Measurements from ENCODE around the gene CCDC146. TPM values are rescaled to one million over a fixed set of nuclear protein-coding genes. Genes with fewer than 3 reads are reported as not detected.
A peak's percentile ranks its signal among the peaks of the same experiment; 100 is the strongest.
"Not testable (repeated sequence)": the region's sequence is repeated elsewhere in the genome, so short reads cannot be mapped to it uniquely, and the experiment has no call there.

CCDC146 gene, protein sequence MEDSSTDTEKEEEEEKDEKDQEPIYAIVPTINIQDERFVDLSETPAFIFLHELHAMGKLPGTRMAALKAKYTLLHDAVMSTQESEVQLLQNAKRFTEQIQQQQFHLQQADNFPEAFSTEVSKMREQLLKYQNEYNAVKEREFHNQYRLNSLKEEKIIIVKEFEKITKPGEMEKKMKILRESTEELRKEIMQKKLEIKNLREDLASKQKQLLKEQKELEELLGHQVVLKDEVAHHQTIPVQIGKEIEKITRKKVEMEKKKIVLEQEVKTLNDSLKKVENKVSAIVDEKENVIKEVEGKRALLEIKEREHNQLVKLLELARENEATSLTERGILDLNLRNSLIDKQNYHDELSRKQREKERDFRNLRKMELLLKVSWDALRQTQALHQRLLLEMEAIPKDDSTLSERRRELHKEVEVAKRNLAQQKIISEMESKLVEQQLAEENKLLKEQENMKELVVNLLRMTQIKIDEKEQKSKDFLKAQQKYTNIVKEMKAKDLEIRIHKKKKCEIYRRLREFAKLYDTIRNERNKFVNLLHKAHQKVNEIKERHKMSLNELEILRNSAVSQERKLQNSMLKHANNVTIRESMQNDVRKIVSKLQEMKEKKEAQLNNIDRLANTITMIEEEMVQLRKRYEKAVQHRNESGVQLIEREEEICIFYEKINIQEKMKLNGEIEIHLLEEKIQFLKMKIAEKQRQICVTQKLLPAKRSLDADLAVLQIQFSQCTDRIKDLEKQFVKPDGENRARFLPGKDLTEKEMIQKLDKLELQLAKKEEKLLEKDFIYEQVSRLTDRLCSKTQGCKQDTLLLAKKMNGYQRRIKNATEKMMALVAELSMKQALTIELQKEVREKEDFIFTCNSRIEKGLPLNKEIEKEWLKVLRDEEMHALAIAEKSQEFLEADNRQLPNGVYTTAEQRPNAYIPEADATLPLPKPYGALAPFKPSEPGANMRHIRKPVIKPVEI
- total RNA-seq (10 to 100 TPM in 1 of 2 donors, 1 to 10 TPM in 1; 8.9 to 25.1 TPM), polyA plus RNA-seq (10 to 100 TPM; 10.5 to 28.3 TPM)
- long read RNA-seq, donor 1, partial matches to known transcripts, result 0 of 5 reads
- long read RNA-seq, donor 1, other reads (novel, unspliced or antisense), result 3 of 5 reads
- long read RNA-seq, donor 2, partial matches to known transcripts, result 0 of 8 reads
- long read RNA-seq, donor 2, other reads (novel, unspliced or antisense), result 6 of 8 reads

DNA sequence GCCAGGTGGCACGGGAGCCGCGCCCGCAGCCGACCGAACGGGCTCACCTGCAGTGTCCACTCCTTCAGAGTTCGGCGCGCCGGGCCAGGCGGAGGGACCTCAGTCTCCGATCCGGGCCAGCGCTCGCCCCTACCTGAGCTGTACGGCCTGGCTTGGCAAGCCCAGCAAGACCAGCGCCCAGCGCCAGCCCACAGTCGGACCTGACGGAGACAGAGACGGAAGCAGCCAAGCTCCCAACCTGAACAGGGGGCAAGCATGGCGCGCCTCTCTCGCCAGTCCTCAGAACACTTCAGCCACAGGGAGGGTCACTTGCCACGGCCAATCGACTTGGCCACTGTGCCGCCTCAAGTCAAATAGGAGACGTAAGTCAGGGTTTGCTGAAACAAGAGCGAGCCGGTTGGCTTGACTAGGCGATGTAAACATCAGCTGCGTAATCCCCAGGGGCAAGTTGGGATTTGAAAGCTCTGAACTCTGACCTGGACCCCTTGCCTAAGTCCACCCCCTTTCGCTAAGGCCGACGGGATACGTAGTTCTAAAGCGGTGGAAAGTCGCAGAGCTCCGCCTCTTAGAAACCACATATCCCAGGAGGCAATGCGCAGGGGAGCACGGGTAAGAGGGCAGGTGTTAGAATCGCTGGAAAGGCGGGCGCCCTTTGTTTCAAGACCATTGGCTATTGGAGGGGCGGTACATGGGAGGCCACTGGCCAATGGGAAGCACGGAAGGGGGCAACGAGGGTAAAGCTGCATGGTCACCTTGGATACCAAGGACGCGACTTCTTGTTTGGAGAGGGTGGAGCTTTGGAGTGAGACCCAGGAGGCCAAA is at the start of gene CCDC146:
CCDC146 (plus strand) TSS at position 756 of the 822 bp plus-strand sequence. CDS start 45,054 bp downstream, outside the sequence.
- H3K27me3 ChIP-seq (ENCODE audit: control insufficient read depth in 1 of 2, insufficient read depth in 2 of 2, low read length in 1 of 2); H3K9me3 ChIP-seq (ENCODE audit: control insufficient read depth, low read length); H3K36me3 ChIP-seq (ENCODE audit: control insufficient read depth in 1 of 2, insufficient read depth in 2 of 2, low read length in 1 of 2); H3K27ac ChIP-seq (ENCODE audit: low read depth in 1 of 2, low read length in 2 of 2); H3K4me1 ChIP-seq (ENCODE audit: control insufficient read depth in 1 of 2, insufficient read depth in 2 of 2, low read length in 2 of 2): not testable (repeated sequence)
- WGBS, 2 donors, result 0% methylated on average over 47 to 50 of the region's 50 CpGs
- DNase-seq, result peak; percentile 97 to 98
- peak within 1 kb of the TSS; percentile 51 to 59 for H3K4me3 ChIP-seq (ENCODE audit: low read length in 2 of 2)
- intact Hi-C loops (cut with DNase I), result loop anchor here (5.0 to 10.0 kb wide), 2 partner anchors 123 to 210 kb away; no protein-coding TSS in a partner anchor
- peak; percentile 99 for ATAC-seq (ENCODE audit: low FRiP score)

DNA sequence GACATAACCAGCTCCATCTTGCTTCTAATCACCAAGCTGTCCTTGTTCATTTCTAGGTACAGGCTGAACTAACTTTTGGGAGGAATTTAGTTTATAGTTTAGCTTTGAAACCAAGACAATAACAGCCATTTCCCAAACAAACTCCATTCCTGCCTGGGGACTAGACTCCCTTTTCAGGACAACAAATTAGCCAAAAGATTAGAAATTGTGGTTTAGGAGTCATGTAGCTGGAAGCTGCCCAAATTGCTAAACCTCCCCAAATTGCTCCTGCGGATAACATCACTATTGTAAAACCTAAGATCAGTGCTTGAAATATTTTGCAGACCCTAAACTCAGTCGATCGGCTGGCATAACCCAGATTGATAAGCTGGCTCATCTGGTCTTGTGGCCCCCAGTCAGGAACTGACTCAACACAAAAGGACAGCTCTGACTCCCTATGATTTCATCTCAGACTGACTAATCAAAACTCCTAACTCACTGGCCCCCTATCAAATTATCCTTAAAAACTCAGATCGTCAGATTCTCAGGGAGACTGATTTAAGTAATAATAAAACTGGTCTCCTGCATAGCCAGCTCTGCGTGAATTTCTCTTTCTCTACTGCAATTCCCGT is 47.5 kb upstream of the CCDC146 start:
- H3K9me3 ChIP-seq (ENCODE audit: control insufficient read depth, low read length); DNase-seq; H3K4me1 ChIP-seq (ENCODE audit: control insufficient read depth in 1 of 2, insufficient read depth in 2 of 2, low read length in 2 of 2); ATAC-seq (ENCODE audit: low FRiP score); H3K4me3 ChIP-seq (ENCODE audit: low read length in 2 of 2); intact Hi-C loops (cut with DNase I); H3K36me3 ChIP-seq (ENCODE audit: control insufficient read depth in 1 of 2, insufficient read depth in 2 of 2, low read length in 1 of 2); H3K27ac ChIP-seq (ENCODE audit: low read depth in 1 of 2, low read length in 2 of 2); H3K27me3 ChIP-seq (ENCODE audit: control insufficient read depth in 1 of 2, insufficient read depth in 2 of 2, low read length in 1 of 2): not testable (repeated sequence)
- WGBS, 2 donors, result 95 to 100% methylated on average over 3 to 5 of the region's 6 CpGs

DNA sequence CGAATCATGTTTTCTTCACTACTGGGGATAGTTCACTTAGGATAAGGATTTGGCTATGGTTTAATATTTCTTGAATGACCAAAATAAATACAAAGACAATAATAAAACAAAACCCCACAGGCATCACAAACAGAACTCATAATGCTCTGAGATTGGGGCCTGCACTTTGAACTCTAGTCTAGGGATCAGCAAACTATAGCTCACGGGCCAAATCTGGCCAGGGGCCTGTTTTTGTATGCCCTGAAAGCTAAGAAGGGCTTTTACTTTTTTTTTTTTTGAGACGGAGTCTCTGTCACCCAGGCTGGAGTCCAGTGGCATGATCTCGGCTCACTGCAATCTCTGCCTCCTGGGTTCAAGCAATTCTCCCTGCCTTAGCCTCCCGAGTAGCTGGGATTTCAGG is 45.4 kb upstream of the CCDC146 start:
- 88 to 90% methylated on average over 4 to 5 of the region's 5 CpGs for WGBS, 2 donors
- H3K4me1 ChIP-seq (ENCODE audit: control insufficient read depth in 1 of 2, insufficient read depth in 2 of 2, low read length in 2 of 2); intact Hi-C loops (cut with DNase I); H3K36me3 ChIP-seq (ENCODE audit: control insufficient read depth in 1 of 2, insufficient read depth in 2 of 2, low read length in 1 of 2); H3K27me3 ChIP-seq (ENCODE audit: control insufficient read depth in 1 of 2, insufficient read depth in 2 of 2, low read length in 1 of 2); H3K4me3 ChIP-seq (ENCODE audit: low read length in 2 of 2); ATAC-seq (ENCODE audit: low FRiP score); H3K27ac ChIP-seq (ENCODE audit: low read depth in 1 of 2, low read length in 2 of 2); H3K9me3 ChIP-seq (ENCODE audit: control insufficient read depth, low read length); DNase-seq: not testable (repeated sequence)

DNA sequence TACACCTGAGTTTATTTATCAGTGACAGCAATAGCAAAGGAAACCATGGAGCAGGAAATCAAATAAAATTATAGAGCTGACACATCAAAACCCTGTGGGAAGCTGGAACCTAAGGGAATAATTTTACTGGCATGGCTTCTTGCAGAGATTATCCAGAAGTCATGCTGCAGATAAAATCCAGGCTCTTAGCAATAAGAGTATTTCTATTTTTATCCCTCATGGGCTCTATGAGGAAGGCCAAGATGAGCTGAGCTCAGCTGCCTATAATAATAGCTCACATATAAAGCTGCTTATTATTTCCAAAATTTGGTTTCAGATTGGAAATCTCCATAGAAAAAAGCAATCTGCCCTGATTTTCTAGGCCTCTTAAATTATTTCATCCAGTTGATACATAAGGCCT is 43.3 kb upstream of the CCDC146 start:
- H3K36me3 ChIP-seq (ENCODE audit: control insufficient read depth in 1 of 2, insufficient read depth in 2 of 2, low read length in 1 of 2); intact Hi-C loops (cut with DNase I); H3K4me3 ChIP-seq (ENCODE audit: low read length in 2 of 2); H3K27ac ChIP-seq (ENCODE audit: low read depth in 1 of 2, low read length in 2 of 2); H3K9me3 ChIP-seq (ENCODE audit: control insufficient read depth, low read length); H3K4me1 ChIP-seq (ENCODE audit: control insufficient read depth in 1 of 2, insufficient read depth in 2 of 2, low read length in 2 of 2); DNase-seq; ATAC-seq (ENCODE audit: low FRiP score); H3K27me3 ChIP-seq (ENCODE audit: control insufficient read depth in 1 of 2, insufficient read depth in 2 of 2, low read length in 1 of 2): not testable (repeated sequence)

DNA sequence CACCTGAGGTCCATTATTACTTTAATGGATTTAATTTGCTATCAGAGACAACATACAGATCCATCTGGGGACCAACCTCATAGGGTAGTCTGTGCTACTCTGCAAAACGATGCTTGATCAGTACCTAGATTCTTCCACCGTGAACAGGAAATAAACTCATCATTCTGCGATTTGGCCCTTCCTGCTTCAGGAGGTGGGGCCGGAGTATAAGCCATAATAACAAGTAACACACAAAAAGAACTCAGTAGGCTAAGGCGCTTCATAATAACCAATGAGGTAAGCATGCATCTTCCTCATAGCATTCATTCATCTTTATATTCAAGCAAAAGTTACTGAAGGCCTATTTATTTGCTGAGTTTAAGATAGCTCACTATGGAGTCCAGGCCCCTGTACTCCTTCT is 42.8 kb upstream of the CCDC146 start:
- intact Hi-C loops (cut with DNase I), result not testable (repeated sequence)
- 69 to 83% methylated on average over 4 to 5 of the region's 5 CpGs for WGBS, 2 donors

DNA sequence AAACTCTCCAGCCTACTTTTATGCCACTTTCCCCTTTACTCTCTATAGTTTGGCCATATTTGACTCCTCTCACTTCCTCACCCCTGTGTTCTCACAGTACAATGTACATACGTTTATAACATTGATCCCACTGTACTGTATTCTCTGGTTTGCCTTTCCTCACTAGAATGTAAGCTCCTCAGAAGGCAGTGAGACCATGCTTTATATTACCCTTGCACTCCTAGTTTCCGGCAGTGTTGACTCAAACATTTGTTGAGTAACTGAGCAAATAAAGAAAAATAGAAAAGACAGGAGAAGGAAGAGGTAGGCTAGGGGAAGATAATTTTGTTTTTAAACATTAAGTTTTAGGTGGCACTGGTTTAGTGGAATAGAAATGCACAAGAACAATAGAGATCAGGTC is 42.2 kb upstream of the CCDC146 start:
- H3K27me3 ChIP-seq (ENCODE audit: control insufficient read depth in 1 of 2, insufficient read depth in 2 of 2, low read length in 1 of 2); ATAC-seq (ENCODE audit: low FRiP score); H3K9me3 ChIP-seq (ENCODE audit: control insufficient read depth, low read length); intact Hi-C loops (cut with DNase I); H3K36me3 ChIP-seq (ENCODE audit: control insufficient read depth in 1 of 2, insufficient read depth in 2 of 2, low read length in 1 of 2); DNase-seq; H3K27ac ChIP-seq (ENCODE audit: low read depth in 1 of 2, low read length in 2 of 2); H3K4me1 ChIP-seq (ENCODE audit: control insufficient read depth in 1 of 2, insufficient read depth in 2 of 2, low read length in 2 of 2); H3K4me3 ChIP-seq (ENCODE audit: low read length in 2 of 2): not testable (repeated sequence)
- 71 to 100% methylated on average over 1 to 2 of the region's 2 CpGs for WGBS, 2 donors

More for the DNA sequence above, 42.8 kb upstream of the CCDC146 start:
- not testable (repeated sequence) for H3K4me3 ChIP-seq (ENCODE audit: low read length in 2 of 2); H3K36me3 ChIP-seq (ENCODE audit: control insufficient read depth in 1 of 2, insufficient read depth in 2 of 2, low read length in 1 of 2); H3K27ac ChIP-seq (ENCODE audit: low read depth in 1 of 2, low read length in 2 of 2); ATAC-seq (ENCODE audit: low FRiP score); DNase-seq; H3K27me3 ChIP-seq (ENCODE audit: control insufficient read depth in 1 of 2, insufficient read depth in 2 of 2, low read length in 1 of 2); H3K9me3 ChIP-seq (ENCODE audit: control insufficient read depth, low read length); H3K4me1 ChIP-seq (ENCODE audit: control insufficient read depth in 1 of 2, insufficient read depth in 2 of 2, low read length in 2 of 2)

DNA sequence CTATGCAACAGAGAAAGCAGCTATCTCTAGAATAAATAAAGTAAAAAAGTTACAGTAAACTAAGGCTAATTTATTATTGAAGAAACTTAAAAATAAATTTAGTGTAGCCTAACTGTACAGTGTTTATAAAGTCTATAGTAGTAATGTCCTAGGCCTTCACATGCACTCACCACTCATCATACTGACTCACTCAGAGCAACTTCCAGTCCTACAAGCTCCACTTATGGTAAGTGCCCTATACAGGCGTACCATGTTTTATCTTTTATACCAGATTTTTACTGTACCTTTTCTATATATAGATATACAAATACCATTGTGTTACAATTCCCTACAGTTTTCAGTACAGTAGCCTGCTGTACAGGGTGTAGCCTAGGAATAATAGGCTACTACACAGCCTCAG is 40.2 kb upstream of the CCDC146 start:
- H3K9me3 ChIP-seq (ENCODE audit: control insufficient read depth, low read length); H3K4me1 ChIP-seq (ENCODE audit: control insufficient read depth in 1 of 2, insufficient read depth in 2 of 2, low read length in 2 of 2); intact Hi-C loops (cut with DNase I); DNase-seq; H3K27ac ChIP-seq (ENCODE audit: low read depth in 1 of 2, low read length in 2 of 2); ATAC-seq (ENCODE audit: low FRiP score); H3K36me3 ChIP-seq (ENCODE audit: control insufficient read depth in 1 of 2, insufficient read depth in 2 of 2, low read length in 1 of 2); H3K27me3 ChIP-seq (ENCODE audit: control insufficient read depth in 1 of 2, insufficient read depth in 2 of 2, low read length in 1 of 2); H3K4me3 ChIP-seq (ENCODE audit: low read length in 2 of 2): not testable (repeated sequence)
- 99 to 100% methylated on average over 1 of the region's 1 CpG for WGBS, 2 donors

Measured in aorta (tissue), 5 donors.